Heart right ventricle (tissue), 16 donors: Measurements from ENCODE around the gene SPTB. TPM values are rescaled to one million over a fixed set of nuclear protein-coding genes. Genes with fewer than 3 reads are reported as not detected.

Experiments
- ATAC-seq, 8 donors: fragments of 200-7000 bp; cut with Tn5 transposase; one replicate each; pipeline ENCODE4 v1.9.1; 2020; ENCODE audit warnings: mild to moderate bottlenecking in 8 of 8, moderate library complexity in 8 of 8, moderate number of reproducible peaks in 1 of 8
- DNase-seq, 2 donors: peaks; one replicate each; pipeline ENCODE4 v3.0.0-alpha.2; 2020
- H3K27ac ChIP-seq, 10 donors: fragments of 200-600 bp; sonication (generic) in 2 of 10; one replicate each; pipeline versions ENCODE4 v1.5.0 to v1.8.0; 2020 to 2022; ENCODE audit warnings: mild to moderate bottlenecking in 3 of 10
- H3K27me3 ChIP-seq, 7 donors: fragments of 200-600 bp; one replicate each; pipeline ENCODE4 v1.8.0; 2021 to 2022; ENCODE audit warnings: mild to moderate bottlenecking in 2 of 7
- H3K36me3 ChIP-seq, 9 donors: fragments of 200-600 bp; sonication (generic) in 1 of 9; one replicate each; pipeline versions ENCODE4 v1.5.0 to v1.8.0; 2020 to 2022; ENCODE audit warnings: mild to moderate bottlenecking in 2 of 9
- H3K4me1 ChIP-seq, 9 donors: fragments of 200-600 bp; sonication (generic) in 1 of 9; one replicate each; pipeline versions ENCODE4 v1.5.0 to v1.8.0; 2020 to 2022; ENCODE audit warnings: mild to moderate bottlenecking in 4 of 9
- H3K4me3 ChIP-seq, 10 donors: fragments of 200-600 bp; sonication (generic) in 2 of 10; one replicate each; pipeline versions ENCODE4 v1.5.0 to v1.8.0; 2020 to 2022; ENCODE audit warnings: mild to moderate bottlenecking in 7 of 10, moderate library complexity in 2 of 10
- H3K9me3 ChIP-seq, 11 donors: fragments of 200-600 bp in 10 of 11; sonication (generic) in 2 of 11; one replicate each; pipeline versions ENCODE4 v1.5.0 to v1.8.0; 2013 to 2022; ENCODE audit warnings: mild to moderate bottlenecking in 2 of 11, control low read depth in 1 of 11, moderate library complexity in 1 of 11
- WGBS, 2 donors: extraction: QIAGEN DNeasy Blood & Tissue Kit; methylation state at CpG; one replicate each; pipeline ENCODE4 v1.1.7; 2013; ENCODE audit warnings: inconsistent platforms in 1 of 2; 5-methylcytosine and 5-hydroxymethylcytosine counted together
- intact Hi-C, 10 donors: fragments of 100-400 bp; cut with DNase I; formaldehyde crosslinking; loops; one replicate each; pipeline versions ENCODE4 v1.11.1 to v1.14.2; 2022
- polyA plus RNA-seq, 2 donors: library from polyadenylated mRNA; stranded (reverse); fragments of 200-250 nt; gene quantifications; one replicate each; pipeline ENCODE4 v1.2.3, GENCODE V29; 2013
- total RNA-seq, 10 donors: library from RNA; stranded (reverse); fragmentation: NEBNext Ultra II Directional in 3 of 10; extraction: Animal tissue kit (Norgen Biotek cat#: 25700) in 3 of 10; gene quantifications; one replicate each; pipeline versions ENCODE4 v1.2.1 to v1.2.4, GENCODE V29; 2021 to 2023
- TF ChIP-seq, protein P1 (sequence below), 9 donors: fragments of 200-600 bp; sonication (generic) in 2 of 9; IDR thresholded peaks; one replicate each; pipeline versions ENCODE4 v1.5.0 to v1.8.0; 2021 to 2022; ENCODE audit warnings: antibody characterized with exemption in 9 of 9, mild to moderate bottlenecking in 5 of 9, moderate library complexity in 1 of 9
- donor health status: Arrhythmogenic right ventricular cardiomyopathy.
- donor health status: ischemic (EF 13 %, LVEDD 7.1; RV severe dilation, severe dysfunction).
- donor health status: healthy with polysubstance abuse.
- donor health status: DM: no; HTN: yes; CAD: no.
- donor health status: DM: no; HTN: no; CAD: no.
- donor health status: ischemic (EF 25% LVEDD 6.9; RV normal size, moderate dysfunction).
- donor health status: ischemic (EF 25% LVEDD 5.7; RV mildly dilated, moderate dysfunction).
- donor health status: healthy.
- donor health status: DM: yes; HTN: yes; CAD: no.
- donor health status: Ischemic cardiomyopathy.
- donor health status: ischemic (EF 35%, LVEDD 5.7; RV mildly dilated, moderate dysfunction).
- donor health status: nonischemic (EF 11% LVEDD 7.7; RV severe dilation, severe dysfunction).
- donor health status: DM: yes; HTN: yes; CAD: no.
- donor health status: PGD.
- donor health status: ischemic (EF 29% LVEDD 5.4; RV normal size, mild dysfunction).
- donor health status: nonischemic (EF 23%, LVEDD 6.1; RV moderate dilation, normal function).

SPTB gene
- total and polyA plus RNA-seq, 12 donors, result 24.0 to 114 (median 92.1) TPM

DNA sequence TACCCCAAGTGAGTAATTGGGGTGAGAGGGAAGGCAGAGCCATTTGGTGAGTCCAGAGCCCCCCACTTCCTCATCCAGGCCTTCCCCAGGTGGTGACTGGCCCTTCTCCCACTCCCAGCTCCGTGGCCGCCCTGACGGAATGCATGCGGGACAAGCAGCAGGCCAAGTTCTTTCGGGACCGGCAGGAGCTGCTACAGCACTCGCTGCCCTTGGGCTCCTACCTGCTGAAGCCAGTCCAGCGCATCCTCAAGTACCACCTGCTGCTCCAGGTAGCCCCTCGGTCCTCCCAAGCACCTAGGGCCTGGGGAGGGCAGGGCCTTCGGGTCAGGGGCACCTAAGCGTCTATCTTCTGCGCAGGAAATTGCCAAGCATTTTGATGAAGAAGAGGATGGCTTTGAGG is 149.0 kb downstream of the SPTB start:
- H3K36me3 ChIP-seq, result peaks cover 0 to 68% (median 28%) of the 10 kb centered on the region in 9 donors
- no peak for ATAC-seq
- intact Hi-C loops, result no loop called here
- H3K4me3 ChIP-seq, result no peak overlapping the region
- peaks cover 4 to 41% (median 21%) of the 10 kb centered on the region in 9 donors for H3K4me1 ChIP-seq
- TF ChIP-seq, protein P1, sequence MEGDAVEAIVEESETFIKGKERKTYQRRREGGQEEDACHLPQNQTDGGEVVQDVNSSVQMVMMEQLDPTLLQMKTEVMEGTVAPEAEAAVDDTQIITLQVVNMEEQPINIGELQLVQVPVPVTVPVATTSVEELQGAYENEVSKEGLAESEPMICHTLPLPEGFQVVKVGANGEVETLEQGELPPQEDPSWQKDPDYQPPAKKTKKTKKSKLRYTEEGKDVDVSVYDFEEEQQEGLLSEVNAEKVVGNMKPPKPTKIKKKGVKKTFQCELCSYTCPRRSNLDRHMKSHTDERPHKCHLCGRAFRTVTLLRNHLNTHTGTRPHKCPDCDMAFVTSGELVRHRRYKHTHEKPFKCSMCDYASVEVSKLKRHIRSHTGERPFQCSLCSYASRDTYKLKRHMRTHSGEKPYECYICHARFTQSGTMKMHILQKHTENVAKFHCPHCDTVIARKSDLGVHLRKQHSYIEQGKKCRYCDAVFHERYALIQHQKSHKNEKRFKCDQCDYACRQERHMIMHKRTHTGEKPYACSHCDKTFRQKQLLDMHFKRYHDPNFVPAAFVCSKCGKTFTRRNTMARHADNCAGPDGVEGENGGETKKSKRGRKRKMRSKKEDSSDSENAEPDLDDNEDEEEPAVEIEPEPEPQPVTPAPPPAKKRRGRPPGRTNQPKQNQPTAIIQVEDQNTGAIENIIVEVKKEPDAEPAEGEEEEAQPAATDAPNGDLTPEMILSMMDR (IDR thresholded peaks at IDR 0.05), result no peak
- no peak overlapping the region for H3K27ac ChIP-seq
- no peaks in the 10 kb centered on the region for H3K9me3 ChIP-seq
- no peak for DNase-seq
- WGBS, 2 donors, result 94 to 95% methylated on average over 12 of the region's 12 CpGs
- H3K27me3 ChIP-seq, result no peaks in the 10 kb centered on the region

GRCh38 chr14:64730061-64730440 is 149.7 kb downstream of the SPTB start:
- H3K36me3 ChIP-seq, result peaks cover 0 to 62% (median 28%) of the 10 kb centered on the region in 9 donors
- WGBS, 2 donors, result 76 to 88% methylated on average over 1 of the region's 1 CpG
- no peak for ATAC-seq
- peak overlapping the region in 7 of 10 donors; percentile 14 to 61 (median 33) for H3K27ac ChIP-seq
- H3K27me3 ChIP-seq, result no peaks in the 10 kb centered on the region
- intact Hi-C loops, result no loop called here
- H3K9me3 ChIP-seq, result no peaks in the 10 kb centered on the region
- H3K4me1 ChIP-seq, result peaks cover 10 to 47% (median 27%) of the 10 kb centered on the region in 9 donors
- DNase-seq, result no peak
- TF ChIP-seq, protein P1 (IDR thresholded peaks at IDR 0.05), result no peak
- no peak overlapping the region for H3K4me3 ChIP-seq

DNA sequence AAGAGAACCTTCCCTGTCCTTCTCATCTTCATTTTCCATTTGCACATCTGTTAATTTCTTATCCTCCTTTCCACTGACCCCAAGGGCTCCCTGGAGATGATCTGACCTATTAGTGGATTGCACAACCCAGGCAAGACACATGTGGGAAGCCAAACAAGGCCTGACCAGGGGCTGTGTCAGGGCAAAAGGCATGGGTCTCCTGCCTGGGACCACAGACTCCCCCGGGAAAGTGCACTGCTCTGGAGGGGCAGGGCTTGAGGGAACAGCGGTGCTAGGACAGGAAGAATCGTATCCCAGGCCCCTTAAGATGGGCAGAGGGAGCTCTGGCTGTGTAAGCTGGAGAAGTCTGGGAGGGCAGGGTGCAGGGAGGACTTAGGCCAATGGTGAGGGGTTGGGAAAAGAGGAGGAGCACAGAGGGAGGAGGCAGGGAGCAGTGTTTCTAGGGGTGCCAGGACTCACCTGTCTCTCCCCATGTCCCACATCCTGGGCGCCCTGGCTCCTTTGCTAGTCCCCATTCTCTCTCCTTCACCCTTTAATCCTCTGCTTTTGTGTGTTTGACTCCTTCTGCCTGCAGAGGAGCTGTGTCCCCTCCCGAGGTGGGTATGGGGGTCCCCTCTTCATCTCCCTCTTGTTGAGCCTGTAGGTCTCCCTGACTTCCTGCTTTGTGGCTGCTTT is 150.2 kb downstream of the SPTB start:
- Histone ChIP-seq H3K9me3 (no peaks in the 10 kb centered on the region), H3K4me3 (no peak overlapping the region), H3K27me3 (no peaks in the 10 kb centered on the region), H3K36me3 (peaks cover 0 to 60% (median 28%) of the 10 kb centered on the region in 9 donors), H3K4me1 (peaks cover 10 to 53% (median 32%) of the 10 kb centered on the region in 9 donors), H3K27ac (peak overlapping the region in 8 of 10 donors; percentile 14 to 77 (median 48))
- WGBS, 2 donors, result 61 to 75% methylated on average over 5 of the region's 5 CpGs
- intact Hi-C loops, result loop anchor here in 1 of 10 donors (5.0 kb wide), 1 partner anchor 33 kb away; no protein-coding TSS in a partner anchor
- TF ChIP-seq, protein P1 (IDR thresholded peaks at IDR 0.05), result no peak
- ATAC-seq (peak in 7 of 8 donors; percentile 22 to 79 (median 63)), DNase-seq (peak; percentile 51 to 69)

GRCh38 chr14:64728856-64729255 is 150.9 kb downstream of the SPTB start:
- H3K9me3 ChIP-seq, result no peaks in the 10 kb centered on the region
- intact Hi-C loops, result loop anchor here in 1 of 10 donors (5.0 kb wide), 1 partner anchor 33 kb away; no protein-coding TSS in a partner anchor
- H3K4me1 ChIP-seq, result peaks cover 15 to 54% (median 39%) of the 10 kb centered on the region in 9 donors
- no peak overlapping the region for H3K4me3 ChIP-seq
- DNase-seq (no peak), ATAC-seq (no peak)
- H3K27me3 ChIP-seq, result no peaks in the 10 kb centered on the region
- peaks cover 0 to 59% (median 28%) of the 10 kb centered on the region in 9 donors for H3K36me3 ChIP-seq
- TF ChIP-seq, protein P1 (IDR thresholded peaks at IDR 0.05), result no peak
- H3K27ac ChIP-seq, result peak overlapping the region in 6 of 10 donors; percentile 20 to 77 (median 52)
- WGBS, 2 donors, result 96 to 98% methylated on average over 10 of the region's 10 CpGs
